ENCODE measurements around the gene ITGA1.

Gene ITGA1

GRCh38 chr5:52870448-52870847 lies 82.7 kb downstream of the ITGA1 start:
- no peak for DNase-seq

GRCh38 chr5:52875827-52876226 lies 88.1 kb downstream of the ITGA1 start:
- DNase-seq: no peak

- no peak for DNase-seq
These were observed 88.7 kb downstream of the ITGA1 start for GRCh38 chr5:52876456-52876855.

- DNase-seq: no peak
These were observed 90.9 kb downstream of the ITGA1 start for GRCh38 chr5:52878656-52879055.

- DNase-seq: no peak
These were observed 92.8 kb downstream of the ITGA1 start for GRCh38 chr5:52880541-52880940.

- DNase-seq: no peak
These were observed 93.8 kb downstream of the ITGA1 start for GRCh38 chr5:52881468-52881867.

- DNase-seq: no peak
These were observed 95.4 kb downstream of the ITGA1 start for GRCh38 chr5:52883110-52883509.

- no peak for DNase-seq
These were observed 96.7 kb downstream of the ITGA1 start for GRCh38 chr5:52884453-52884852.

- no peak for DNase-seq
These were observed 97.9 kb downstream of the ITGA1 start for GRCh38 chr5:52885614-52886013.

GRCh38 chr5:52886206-52886605 lies 98.5 kb downstream of the ITGA1 start:
- no peak for DNase-seq

GRCh38 chr5:52887066-52887465 lies 99.3 kb downstream of the ITGA1 start:
- no peak for DNase-seq

- DNase-seq: no peak
These were observed 100.6 kb downstream of the ITGA1 start for GRCh38 chr5:52888363-52888762.

- DNase-seq: no peak
These were observed 104.6 kb downstream of the ITGA1 start for GRCh38 chr5:52892242-52892878.

- no peak for DNase-seq
These were observed 105.4 kb downstream of the ITGA1 start for GRCh38 chr5:52893105-52893504.

GRCh38 chr5:52893863-52894262 lies 106.1 kb downstream of the ITGA1 start:
- DNase-seq: no peak

- no peak for DNase-seq
These were observed 106.7 kb downstream of the ITGA1 start for GRCh38 chr5:52894451-52894850.

- DNase-seq: no peak
These were observed 107.4 kb downstream of the ITGA1 start for GRCh38 chr5:52895075-52895474.

- DNase-seq: no peak
These were observed 108.1 kb downstream of the ITGA1 start for GRCh38 chr5:52895572-52896413.

- DNase-seq: no peak
These were observed 109.0 kb downstream of the ITGA1 start for GRCh38 chr5:52896534-52897237.

GRCh38 chr5:52897238-52897614 lies 109.5 kb downstream of the ITGA1 start:
- DNase-seq: no peak

- DNase-seq: no peak
These were observed 111.4 kb downstream of the ITGA1 start for GRCh38 chr5:52898961-52899680.

- DNase-seq: no peak
These were observed 115.4 kb downstream of the ITGA1 start for GRCh38 chr5:52903142-52903541.

- no peak for DNase-seq
These were observed 118.6 kb downstream of the ITGA1 start for GRCh38 chr5:52906343-52906742.

Data from T1000 (cell line).